ENCODE results near the gene SDF4.

The SDF4 gene

GRCh38 chr1:1240348-1240732, 8.5 kb upstream of the SDF4 start:
- DNase-seq (ENCODE audit: extremely low read depth, low read depth): no peak
- no peak for TF ChIP-seq CTCF (IDR thresholded peaks at IDR 0.05; ENCODE audit: low read depth, low read length)

GRCh38 chr1:1239614-1240347, 8.0 kb upstream of the SDF4 start:
- no peak for TF ChIP-seq CTCF (IDR thresholded peaks at IDR 0.05; ENCODE audit: low read depth, low read length)
- DNase-seq (ENCODE audit: extremely low read depth, low read depth): no peak

GRCh38 chr1:1239227-1239613, 7.4 kb upstream of the SDF4 start:
- no peak for DNase-seq (ENCODE audit: extremely low read depth, low read depth)
- no peak for TF ChIP-seq CTCF (IDR thresholded peaks at IDR 0.05; ENCODE audit: low read depth, low read length)

GRCh38 chr1:1238702-1239178, 6.9 kb upstream of the SDF4 start:
- no peak for DNase-seq (ENCODE audit: extremely low read depth, low read depth)
- TF ChIP-seq CTCF (IDR thresholded peaks at IDR 0.05; ENCODE audit: low read depth, low read length): no peak

GRCh38 chr1:1237874-1238701, 6.3 kb upstream of the SDF4 start:
- TF ChIP-seq CTCF (IDR thresholded peaks at IDR 0.05; ENCODE audit: low read depth, low read length): no peak
- no peak for DNase-seq (ENCODE audit: extremely low read depth, low read depth)

GRCh38 chr1:1236945-1237873, 5.4 kb upstream of the SDF4 start:
- DNase-seq (ENCODE audit: extremely low read depth, low read depth): no peak
- no peak for TF ChIP-seq CTCF (IDR thresholded peaks at IDR 0.05; ENCODE audit: low read depth, low read length)
